CMK (cell line): Measurements from ENCODE around the gene MCTP2.

Experiments
- DNase-seq: peaks from one replicate; pipeline ENCODE4 v3.0.0-alpha.2; 2010; ENCODE audit warnings: low read depth

Gene MCTP2

GRCh38 chr15:94305133-94305532 is 73.8 kb downstream of the MCTP2 start:
- no peak for DNase-seq

GRCh38 chr15:94306700-94307650 is 75.6 kb downstream of the MCTP2 start:
- DNase-seq: peak; percentile 94

GRCh38 chr15:94312946-94313345 is 81.6 kb downstream of the MCTP2 start:
- DNase-seq: no peak

DNA sequence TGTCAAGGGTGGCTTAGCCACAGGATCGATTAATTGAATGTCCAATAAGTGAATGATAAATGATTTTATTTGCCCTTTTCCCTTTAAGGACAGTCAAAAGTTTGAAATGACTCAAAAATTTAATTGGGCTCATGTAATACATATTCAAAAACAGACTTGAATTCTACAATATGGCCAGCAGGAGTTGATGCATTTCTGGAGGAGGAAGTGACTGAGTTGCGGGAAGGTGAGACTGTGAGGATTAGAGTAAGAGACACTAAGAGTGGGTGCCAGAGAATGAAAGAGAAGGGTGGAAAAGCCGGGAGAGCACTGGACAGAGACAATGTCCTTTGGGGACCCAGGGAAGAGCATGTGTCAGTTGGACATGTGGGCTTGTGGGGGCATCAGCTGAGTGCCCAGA is 83.3 kb downstream of the MCTP2 start:
- no peak for DNase-seq

DNA sequence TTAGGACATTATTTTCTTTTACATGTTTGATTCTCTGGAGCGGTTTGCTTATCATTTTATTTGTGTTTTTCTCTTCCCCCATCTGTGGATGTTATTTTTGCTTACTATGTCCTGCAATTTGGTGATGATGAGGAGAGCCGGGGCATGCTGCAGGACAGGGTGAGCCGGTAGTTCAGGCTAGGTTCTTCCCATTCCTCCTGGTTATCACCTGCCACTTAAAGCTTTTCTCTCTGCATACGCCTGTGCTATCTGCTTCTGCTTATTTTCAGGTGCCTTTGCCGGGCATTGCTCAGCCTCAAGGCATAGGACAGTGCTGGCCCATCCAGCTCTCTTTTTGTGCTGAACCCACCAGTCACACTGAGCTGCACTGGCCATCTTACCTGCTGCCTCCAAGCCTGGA is 85.8 kb downstream of the MCTP2 start:
- no peak for DNase-seq

GRCh38 chr15:94322141-94322540 is 90.8 kb downstream of the MCTP2 start:
- no peak for DNase-seq

GRCh38 chr15:94323076-94323475 is 91.7 kb downstream of the MCTP2 start:
- DNase-seq: no peak

DNA sequence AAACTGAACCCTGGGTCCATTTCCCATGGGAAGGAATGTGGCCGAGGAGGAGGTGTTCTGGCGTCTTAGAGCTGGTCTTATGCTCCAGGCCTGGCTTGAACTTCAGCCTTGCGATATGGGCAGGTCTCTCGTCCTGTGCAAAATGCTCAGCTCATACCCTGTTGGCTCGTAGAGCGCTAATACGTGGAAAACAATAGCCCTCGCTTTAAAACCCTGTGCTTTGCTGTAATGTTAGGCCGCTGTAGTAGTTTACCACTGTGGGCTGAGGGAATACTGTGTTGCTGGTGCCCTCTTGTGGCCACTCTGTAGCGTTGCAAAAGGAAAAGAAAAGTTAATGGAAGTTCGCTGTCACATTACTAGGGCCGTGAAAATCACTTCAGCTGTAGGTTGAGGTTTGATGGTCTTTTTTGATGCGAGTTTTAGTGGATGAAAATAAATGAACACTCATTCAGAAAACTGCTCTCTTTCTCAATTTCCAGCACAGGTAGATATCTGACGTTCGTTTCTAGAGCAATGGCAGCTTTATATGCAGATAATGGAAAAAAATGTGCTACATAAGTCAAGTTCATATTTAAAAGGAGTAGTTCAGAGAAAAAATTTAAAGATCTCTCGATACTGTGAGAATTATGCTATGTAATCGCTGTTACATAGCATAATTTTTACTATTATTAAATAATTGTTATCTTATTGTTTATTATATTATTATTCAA is 92.9 kb downstream of the MCTP2 start:
- DNase-seq: peak; percentile 56

DNA sequence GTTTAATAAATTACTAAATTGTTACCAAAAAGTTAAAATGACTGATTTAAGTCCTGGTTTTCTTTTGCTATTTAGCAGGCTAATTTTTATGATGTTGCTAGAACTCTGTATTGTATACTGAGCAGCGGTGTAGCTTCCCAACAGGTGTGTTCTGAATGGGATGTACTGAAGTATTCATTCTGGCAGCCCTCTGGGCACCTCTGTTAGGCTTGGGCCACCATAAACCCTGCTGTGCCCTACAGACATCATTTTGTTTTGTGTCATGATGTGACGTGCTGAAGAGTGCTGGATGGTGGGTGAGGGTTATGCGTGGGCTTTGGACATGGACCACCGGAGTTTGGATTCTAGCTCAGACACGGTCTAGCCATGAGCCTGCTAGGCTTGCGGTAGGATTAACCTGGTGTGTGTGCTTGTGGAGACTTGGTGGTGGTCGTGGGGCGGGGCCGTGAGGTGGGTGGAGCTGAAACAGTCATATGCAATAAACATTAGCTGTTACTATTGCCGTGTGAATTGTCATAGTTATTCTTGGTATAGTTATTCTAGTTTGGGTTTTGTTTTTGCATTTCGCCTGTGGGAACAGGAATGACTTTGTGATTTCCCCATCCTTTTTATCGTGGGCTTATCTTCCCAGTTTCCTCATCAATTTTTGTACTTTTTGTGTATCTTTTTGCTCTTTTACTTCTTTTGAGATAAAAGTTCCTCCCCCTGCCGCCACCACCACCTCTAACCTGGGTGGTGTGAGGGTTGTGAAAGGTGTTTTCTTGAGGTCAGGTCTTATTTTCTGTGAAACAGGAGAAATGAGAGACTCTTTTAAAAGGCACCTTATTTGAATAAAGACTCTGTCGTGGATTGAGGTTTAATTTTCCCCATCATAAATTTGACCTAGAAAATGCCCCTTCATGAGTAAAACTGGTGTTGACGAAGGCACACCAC is 93.7 kb downstream of the MCTP2 start:
- no peak for DNase-seq

DNA sequence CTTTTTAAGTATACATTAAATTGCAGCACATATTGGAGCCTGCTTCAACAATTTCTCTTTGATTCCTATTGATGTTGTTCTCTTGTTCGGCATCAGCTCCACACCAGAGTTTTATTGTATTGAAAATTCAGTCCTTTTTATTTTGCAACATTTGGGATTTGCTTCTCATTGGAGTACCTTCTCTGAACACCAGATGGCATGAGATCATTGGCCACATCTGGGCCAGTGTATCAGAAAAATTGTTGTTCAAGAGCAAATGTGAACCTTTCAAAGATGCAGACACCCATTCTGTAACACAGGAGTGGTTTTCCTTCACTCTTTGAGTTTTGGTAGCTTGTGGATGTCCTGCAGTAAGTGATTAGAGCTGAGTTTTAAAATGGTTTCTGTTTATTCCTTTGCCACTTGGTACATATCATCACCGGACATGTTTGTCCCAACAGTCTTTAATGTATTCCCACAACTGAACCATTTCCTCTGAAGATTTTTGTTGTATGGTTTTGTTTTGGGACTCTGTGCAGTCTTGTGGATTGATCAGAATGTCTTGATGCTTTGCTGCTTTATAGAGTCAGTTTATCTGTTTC is 96.1 kb downstream of the MCTP2 start:
- no peak for DNase-seq

DNA sequence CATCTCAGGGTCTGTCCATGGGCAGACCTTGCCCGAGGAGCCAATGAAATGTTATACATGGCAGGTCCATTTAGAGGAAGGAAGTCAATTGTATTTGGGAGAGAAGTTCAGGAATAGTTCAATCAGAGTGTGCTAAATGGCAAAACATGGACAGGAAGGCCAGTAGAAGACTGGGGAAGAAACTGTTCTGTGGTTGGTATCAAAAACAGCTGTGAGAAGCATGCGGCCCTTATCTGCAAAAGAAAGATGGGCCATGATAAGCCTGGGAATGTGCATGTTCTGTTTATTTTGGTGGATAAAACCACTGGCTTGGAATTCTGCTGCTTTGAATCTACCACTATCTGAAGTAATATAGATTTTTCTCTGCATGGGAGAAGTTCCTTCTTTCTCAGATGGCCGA is 100.4 kb downstream of the MCTP2 start:
- no peak for DNase-seq

DNA sequence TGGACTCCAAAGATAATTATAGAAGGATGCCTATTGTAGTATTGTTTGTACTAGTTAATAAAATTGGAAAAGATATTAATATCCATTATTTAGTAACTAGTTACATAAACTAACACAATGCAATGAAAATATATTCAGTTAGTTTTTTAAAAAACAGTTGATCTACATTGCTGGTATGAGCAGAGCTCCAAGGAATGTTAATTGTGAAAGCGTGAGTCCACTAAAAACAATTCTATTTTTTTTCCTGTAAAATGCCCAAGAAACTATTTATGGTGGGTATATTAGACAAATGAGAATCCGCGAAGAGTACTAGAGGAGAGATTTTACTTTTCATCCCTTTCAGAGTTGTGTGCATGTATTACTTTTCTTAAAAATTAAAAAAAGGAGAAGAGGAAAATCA is 104.3 kb downstream of the MCTP2 start:
- no peak for DNase-seq

GRCh38 chr15:94336817-94337467 is 105.6 kb downstream of the MCTP2 start:
- no peak for DNase-seq

DNA sequence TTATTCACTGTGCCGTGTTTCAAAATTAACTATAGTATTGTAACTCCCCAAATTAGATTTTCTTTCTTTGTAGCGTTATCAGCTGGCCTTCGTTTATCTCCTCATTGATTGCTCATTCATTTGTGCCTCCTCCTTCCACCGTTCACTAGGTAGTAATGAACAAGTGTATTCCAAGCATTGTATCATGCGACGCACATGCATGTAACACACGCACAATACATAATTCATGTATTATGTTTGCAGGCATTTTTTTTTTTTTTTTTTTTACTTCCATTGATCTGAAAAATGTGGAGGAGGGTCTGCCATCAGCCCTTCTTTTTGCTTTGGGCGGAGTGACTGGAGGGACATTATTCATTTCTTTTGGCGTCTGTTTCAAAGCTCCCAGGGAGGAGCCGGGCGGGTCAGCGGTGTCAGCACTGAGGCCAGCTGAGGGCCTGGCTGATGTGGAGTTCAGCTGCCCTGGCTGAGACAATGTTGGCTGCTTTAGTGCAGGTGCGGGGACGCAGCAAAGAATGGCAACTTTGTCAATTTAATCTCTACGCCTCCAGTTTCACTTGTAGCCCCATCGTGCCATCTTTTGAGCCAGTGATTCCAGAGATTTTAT is 107.0 kb downstream of the MCTP2 start:
- no peak for DNase-seq

GRCh38 chr15:94346282-94346681 is 114.9 kb downstream of the MCTP2 start:
- no peak for DNase-seq

DNA sequence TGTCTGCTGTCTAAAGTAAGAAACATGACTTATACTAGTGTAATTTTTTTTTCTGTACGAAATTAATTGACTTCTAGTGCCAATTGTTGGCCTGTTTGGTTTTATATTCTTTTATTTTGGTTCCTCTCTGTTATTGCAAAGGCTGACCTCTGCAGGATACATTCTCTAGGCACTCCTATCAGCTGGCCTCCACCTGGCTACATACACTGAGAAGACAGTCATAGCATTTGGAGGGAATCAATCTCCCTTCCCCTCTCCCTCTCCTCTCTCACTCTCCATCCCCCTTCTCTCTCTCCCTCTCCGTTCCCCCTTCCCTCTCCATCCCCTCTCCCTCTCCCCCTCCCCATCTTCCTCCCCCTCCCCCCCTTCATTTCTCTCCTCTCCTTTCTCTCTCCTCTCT is 116.7 kb downstream of the MCTP2 start:
- no peak for DNase-seq

DNA sequence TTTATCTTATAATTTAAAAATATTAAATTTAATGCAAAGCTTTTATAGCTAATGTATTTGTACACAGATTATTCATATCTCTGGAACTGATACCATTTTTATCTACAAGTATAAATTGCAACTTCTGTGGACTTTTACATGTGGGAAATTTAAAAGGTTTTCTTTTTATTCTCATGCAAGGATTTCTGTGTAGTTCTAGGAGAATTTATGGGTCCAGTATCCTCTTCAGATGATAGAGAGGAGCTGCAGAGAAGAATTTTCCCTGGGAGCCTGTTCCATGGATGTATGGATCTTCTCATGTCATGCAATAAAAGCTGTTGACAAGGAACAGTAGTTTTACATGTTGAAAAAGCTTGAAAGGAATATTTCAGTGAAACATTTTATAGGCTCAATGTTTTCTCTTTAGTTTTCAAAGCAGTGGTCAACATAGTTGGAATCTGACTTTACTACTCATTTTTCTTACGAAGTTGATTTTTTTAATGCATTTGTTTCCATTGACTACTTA is 119.7 kb downstream of the MCTP2 start:
- no peak for DNase-seq

- DNase-seq: no peak
Observed at GRCh38 chr15:94352636-94353487, 121.5 kb downstream of the MCTP2 start.

DNA sequence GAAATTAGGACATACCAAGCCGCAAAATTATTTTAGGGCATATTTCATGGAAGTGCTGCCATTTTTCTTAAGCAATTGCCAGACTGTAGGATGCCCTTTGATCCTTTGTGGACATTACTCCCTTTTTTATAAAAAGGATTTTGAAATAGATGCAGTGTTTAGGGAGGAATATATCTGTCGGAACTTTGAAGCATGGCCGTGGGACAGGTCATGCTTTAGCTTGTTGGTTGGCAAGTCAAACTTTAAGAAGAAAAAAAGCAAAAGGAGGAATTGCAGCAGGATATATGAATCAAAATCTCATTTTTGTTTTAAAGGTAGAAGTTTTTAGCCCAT is 122.1 kb downstream of the MCTP2 start:
- no peak for DNase-seq

DNA sequence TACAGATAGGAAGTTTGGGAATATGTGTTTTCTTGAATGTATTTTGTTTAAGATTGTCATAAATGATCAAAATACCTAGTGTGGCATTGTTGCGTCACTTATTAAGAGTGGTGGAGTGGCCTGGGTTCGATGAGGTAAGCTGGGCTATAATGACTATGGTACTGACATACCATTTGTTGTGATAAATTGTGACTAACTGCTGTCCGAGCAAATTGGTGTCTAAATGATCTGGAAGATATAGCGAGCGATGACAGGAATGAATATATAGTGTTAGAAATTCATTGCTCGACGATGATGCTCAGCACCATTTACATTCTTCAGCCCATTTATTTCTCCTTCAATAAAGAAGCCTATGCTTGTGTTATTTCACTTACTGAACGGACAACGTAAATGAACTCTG is 123.3 kb downstream of the MCTP2 start:
- DNase-seq: no peak
